ENCODE measurements around the gene TBX1. TPM values are rescaled to one million over a fixed set of nuclear protein-coding genes. Genes with fewer than 3 reads are reported as not detected.

Gene TBX1
- total RNA-seq, 4 donors from 2014 or later = 1.4 to 2.5 (median 1.8) TPM

GRCh38 chr22:19744350-19745006, 16.1 kb upstream of the TBX1 start:
- TF ChIP-seq POLR2A (IDR thresholded peaks at IDR 0.05; ENCODE audit: low read depth) (no peak), CTCF (IDR thresholded peaks at IDR 0.05) (no peak), POLR2AphosphoS5 (IDR thresholded peaks at IDR 0.05) (no peak), EP300 (IDR thresholded peaks at IDR 0.05) (no peak)
- intact Hi-C loops (cut with DNase I) = no loop called here
- Histone ChIP-seq H3K27ac (replicated peaks in 1 of 4) (no peak overlapping the region), H3K9me3 (no peaks in the 10 kb centered on the region), H3K4me3 (no peak overlapping the region), H3K4me1 (peaks cover 0 to 7% (median 3%) of the 10 kb centered on the region in 4 donors), H3K27me3 (peaks cover 0 to 9% (median 0%) of the 10 kb centered on the region in 4 donors), H3K36me3 (no peaks in the 10 kb centered on the region)
- DNase-seq (ENCODE audit: extremely low spot score) = no peak
- WGBS = 87% methylated on average over 10 of the region's 13 CpGs

DNA sequence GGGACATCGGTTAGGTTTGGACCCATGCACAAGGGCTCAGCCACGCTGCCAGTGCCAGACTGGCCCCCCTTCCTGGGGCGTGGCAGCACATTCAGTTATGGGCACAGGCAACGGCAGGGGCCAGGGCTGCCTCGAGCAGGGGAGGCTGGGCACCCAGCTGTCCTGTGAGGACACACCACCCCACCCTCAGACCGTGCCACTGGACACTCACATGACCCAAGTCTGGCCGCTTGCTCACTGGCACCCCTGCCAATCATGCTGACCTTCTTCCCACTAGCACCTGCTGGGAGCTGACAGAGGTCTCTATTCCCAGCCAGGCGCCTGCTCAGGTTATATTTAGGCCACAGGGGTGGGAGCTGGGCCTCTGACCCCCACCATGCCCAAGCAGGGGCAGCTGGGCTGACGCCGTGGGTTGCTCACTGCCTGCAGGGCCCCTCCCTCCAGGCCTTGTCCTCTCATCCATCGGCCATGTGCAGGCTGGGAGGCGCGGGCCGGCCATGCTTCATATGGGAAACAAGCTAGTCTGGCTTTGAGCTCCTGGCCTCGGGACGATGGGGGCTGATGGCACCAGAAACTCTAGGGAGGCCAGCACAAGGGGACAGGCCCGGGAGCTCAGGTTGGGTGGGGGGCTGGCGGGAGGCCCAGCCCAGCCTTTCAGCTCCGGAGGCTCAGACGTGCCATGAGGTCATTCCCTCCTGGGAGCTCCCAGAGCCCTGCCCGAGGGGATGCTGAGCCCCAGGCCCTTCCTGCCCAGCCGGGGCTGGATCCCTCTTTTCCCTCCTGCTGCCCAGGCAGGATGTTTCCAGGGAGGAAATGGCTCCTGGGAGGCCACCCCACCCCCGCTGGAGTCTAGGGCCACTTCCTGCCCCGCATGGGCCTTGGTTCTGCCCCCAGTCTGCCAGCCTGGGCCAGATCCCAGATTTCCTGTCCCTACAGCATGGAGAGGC, 15.2 kb upstream of the TBX1 start:
- TF ChIP-seq EP300 (IDR thresholded peaks at IDR 0.05) = no peak
- no peak for TF ChIP-seq CTCF (IDR thresholded peaks at IDR 0.05)
- no peak for TF ChIP-seq POLR2AphosphoS5 (IDR thresholded peaks at IDR 0.05)
- TF ChIP-seq POLR2A (IDR thresholded peaks at IDR 0.05; ENCODE audit: low read depth) = no peak
- no peak for DNase-seq (ENCODE audit: extremely low spot score)
- Histone ChIP-seq H3K27me3 (peaks cover 0 to 13% (median 0%) of the 10 kb centered on the region in 4 donors), H3K27ac (replicated peaks in 1 of 4) (no peak overlapping the region), H3K9me3 (no peaks in the 10 kb centered on the region), H3K36me3 (no peaks in the 10 kb centered on the region), H3K4me3 (no peak overlapping the region), H3K4me1 (peaks cover 0 to 7% (median 3%) of the 10 kb centered on the region in 4 donors)
- WGBS = 67% methylated on average over 9 of the region's 24 CpGs
- intact Hi-C loops (cut with DNase I) = no loop called here

- Histone ChIP-seq H3K4me1 (peaks cover 0 to 7% (median 3%) of the 10 kb centered on the region in 4 donors), H3K27ac (replicated peaks in 1 of 4) (no peak overlapping the region), H3K36me3 (no peaks in the 10 kb centered on the region), H3K27me3 (peaks cover 0 to 26% (median 0%) of the 10 kb centered on the region in 4 donors), H3K9me3 (no peaks in the 10 kb centered on the region), H3K4me3 (no peak overlapping the region)
- no CpG with 5 or more reads among the region's 13 CpGs for WGBS
- no peak for DNase-seq (ENCODE audit: extremely low spot score)
- intact Hi-C loops (cut with DNase I) = no loop called here
- TF ChIP-seq POLR2A (IDR thresholded peaks at IDR 0.05; ENCODE audit: low read depth) (no peak), POLR2AphosphoS5 (IDR thresholded peaks at IDR 0.05) (no peak), CTCF (IDR thresholded peaks at IDR 0.05) (no peak), EP300 (IDR thresholded peaks at IDR 0.05) (no peak)
Measured at GRCh38 chr22:19746726-19747125, 13.9 kb upstream of the TBX1 start.

GRCh38 chr22:19747551-19747950, 13.0 kb upstream of the TBX1 start:
- Histone ChIP-seq H3K4me3 (no peak overlapping the region), H3K4me1 (peaks cover 0 to 7% (median 3%) of the 10 kb centered on the region in 4 donors), H3K27ac (replicated peaks in 1 of 4) (no peak overlapping the region), H3K36me3 (no peaks in the 10 kb centered on the region), H3K9me3 (no peaks in the 10 kb centered on the region), H3K27me3 (peaks cover 0 to 34% (median 0%) of the 10 kb centered on the region in 4 donors)
- intact Hi-C loops (cut with DNase I) = no loop called here
- no peak for TF ChIP-seq POLR2AphosphoS5 (IDR thresholded peaks at IDR 0.05)
- TF ChIP-seq POLR2A (IDR thresholded peaks at IDR 0.05; ENCODE audit: low read depth) = no peak
- no peak for TF ChIP-seq EP300 (IDR thresholded peaks at IDR 0.05)
- no peak for TF ChIP-seq CTCF (IDR thresholded peaks at IDR 0.05)
- no peak for DNase-seq (ENCODE audit: extremely low spot score)
- WGBS = no CpG with 5 or more reads among the region's 12 CpGs
